Bronchus fibroblast of lung (primary cell): Measurements from ENCODE around the gene ZNF28. TPM values are rescaled to one million over a fixed set of nuclear protein-coding genes. Genes with fewer than 3 reads are reported as not detected.

ENCODE experiments used
- total RNA-seq: library from RNA; depleted of rRNA; stranded (reverse); fragments of >200 nt; gene quantifications from 2 replicates; pipeline ENCODE4 v1.2.3, GENCODE V29; 2015

Gene ZNF28
- total RNA-seq = 5.9 and 6.2 TPM in 2 replicates

GRCh38 chr19:52821204-52821960 is at the start of gene ZNF28:
ZNF28 (minus strand) TSS chr19:52821633; CDS start chr19:52817958, 3,675 bp downstream.

GRCh38 chr19:52857378-52858191 is 36.2 kb upstream of the ZNF28 start, which contains the start of gene ZNF468:
ZNF468 (minus strand) TSS chr19:52857619; CDS start chr19:52854272, 3,347 bp downstream.

GRCh38 chr19:52786464-52787354 is 34.7 kb downstream of the ZNF28 start, which contains the start of gene ZNF600:
ZNF600 (minus strand) TSS chr19:52786791; CDS start chr19:52778888, 7,903 bp downstream.

Other genes starting within 250 kb of the ZNF28 start
- gene ZNF83, start 183.3 kb downstream of the ZNF28 start, total RNA-seq = 11.9 and 16.5 TPM in 2 replicates
- 2.8 and 5.7 TPM in 2 replicates for gene ZNF611, start 86.6 kb downstream of the ZNF28 start, total RNA-seq
- gene ZNF600, start 34.8 kb downstream of the ZNF28 start, total RNA-seq = 1.5 and 1.6 TPM in 2 replicates
- gene ZNF468, start 36.0 kb upstream of the ZNF28 start, total RNA-seq = 8.3 and 8.9 TPM in 2 replicates
- 8.1 and 8.2 TPM in 2 replicates for gene ZNF320, start 76.0 kb upstream of the ZNF28 start, total RNA-seq
- 3.3 and 3.7 TPM in 2 replicates for gene ZNF888, start 101.8 kb upstream of the ZNF28 start, total RNA-seq
- gene ZNF816, start 141.2 kb upstream of the ZNF28 start, total RNA-seq = 4.5 and 4.9 TPM in 2 replicates
- gene ERVV-1, start 192.3 kb upstream of the ZNF28 start, total RNA-seq = not detected in 2 replicates
- not detected in 2 replicates for gene ERVV-2, start 223.1 kb upstream of the ZNF28 start, total RNA-seq